HG03432 (cell line): ENCODE results near the gene C1RL.

Source experiments
- ATAC-seq: cut with Tn5 transposase; IDR thresholded peaks from one replicate; pipeline ENCODE4 v1.9.1; 2021; ENCODE audit warnings: mild to moderate bottlenecking, moderate library complexity; ENCODE audit not compliant: unreplicated experiment

C1RL gene

DNA sequence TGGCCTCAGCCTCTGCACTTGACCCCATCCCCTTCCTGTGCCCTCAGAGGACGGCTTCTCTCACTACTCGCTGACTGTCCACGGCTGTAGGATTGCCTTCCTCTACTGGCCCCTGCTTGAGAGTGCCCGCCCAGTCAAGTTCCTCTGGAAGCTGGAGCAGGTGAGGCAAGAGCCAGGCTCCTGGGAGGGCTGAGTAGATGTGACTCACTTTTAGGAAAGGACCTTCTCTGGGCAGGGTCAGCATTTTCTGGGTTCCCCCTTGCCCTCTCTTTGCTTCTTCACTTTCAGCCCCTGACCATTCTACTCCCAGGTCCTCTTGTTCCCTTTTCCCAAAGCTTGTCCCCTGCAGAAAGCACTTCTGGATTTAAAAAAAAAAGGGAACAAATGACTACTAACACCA, 28.9 kb upstream of the C1RL start:
- ATAC-seq = no peak

DNA sequence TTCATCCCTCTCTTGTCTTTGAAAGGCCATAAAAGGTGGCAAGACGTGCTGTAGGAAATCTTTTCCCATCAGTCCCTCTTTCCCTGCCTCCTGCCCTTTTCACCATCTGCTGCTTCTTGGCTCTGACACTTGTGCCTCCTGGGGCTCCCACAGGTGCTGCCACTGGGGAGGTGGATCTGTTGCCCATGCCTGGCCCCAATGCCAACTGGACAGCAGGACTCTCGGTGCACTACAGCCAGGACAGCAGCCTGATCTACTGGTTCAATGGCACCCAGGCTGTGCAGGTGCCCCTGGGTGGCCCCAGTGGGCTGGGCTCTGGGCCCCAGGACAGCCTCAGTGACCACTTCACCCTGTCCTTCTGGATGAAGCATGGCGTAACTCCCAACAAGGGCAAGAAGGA, 27.7 kb upstream of the C1RL start:
- no peak for ATAC-seq

DNA sequence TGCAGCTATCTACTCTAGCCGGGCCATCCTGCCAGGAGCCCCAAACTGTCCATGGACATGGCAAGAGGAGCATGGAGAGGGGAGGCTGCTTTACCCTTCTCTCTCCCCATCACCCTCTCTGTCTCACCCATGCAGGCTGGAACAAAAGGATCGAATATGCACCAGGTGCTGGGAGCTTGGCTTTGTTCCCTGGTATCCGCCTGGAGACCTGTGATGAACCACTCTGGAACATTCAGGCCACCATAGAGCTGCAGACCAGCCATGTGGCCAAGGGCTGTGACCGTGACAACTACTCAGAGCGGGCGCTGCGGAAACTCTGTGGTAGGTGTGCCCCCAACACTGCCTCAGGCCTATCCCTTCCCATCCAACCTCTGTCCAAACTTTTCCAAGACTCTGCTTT, 27.1 kb upstream of the C1RL start:
- ATAC-seq = no peak

DNA sequence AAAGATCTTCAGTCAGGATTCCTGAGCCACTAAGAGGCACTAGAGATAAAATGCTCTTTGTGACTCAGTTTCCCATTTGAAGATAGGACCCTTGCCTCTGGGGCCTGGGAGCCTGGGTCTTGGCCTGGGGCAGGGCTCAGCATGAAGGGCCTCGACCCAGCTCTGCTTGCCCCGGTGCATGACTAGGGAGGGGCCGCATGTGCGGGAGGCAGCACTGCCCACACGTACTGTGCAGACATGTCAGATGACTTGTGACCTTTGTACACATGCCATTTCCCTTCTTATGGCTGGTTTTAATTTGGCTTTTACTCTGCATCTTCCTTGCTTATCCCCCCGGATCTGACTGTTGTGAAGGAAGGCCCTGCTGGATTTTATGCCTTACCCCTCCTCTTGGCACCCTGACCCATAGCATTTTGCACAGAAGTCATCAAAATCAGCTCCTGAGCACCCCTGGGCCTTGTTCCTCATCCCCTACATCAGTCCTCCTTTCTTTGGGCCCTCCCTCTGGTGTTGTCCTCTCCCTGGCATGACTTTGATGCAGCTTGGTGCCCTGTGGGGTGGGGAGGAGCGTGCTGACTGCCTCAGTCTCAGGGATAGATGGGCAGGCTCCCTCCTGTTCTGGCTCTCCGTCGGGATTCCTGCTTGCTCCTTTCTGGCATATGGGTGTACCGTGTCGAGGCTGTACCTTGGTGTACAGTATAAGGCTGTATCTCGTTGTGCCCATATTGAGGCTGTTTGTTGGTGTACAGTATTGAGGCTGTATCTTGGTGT, 25.6 kb upstream of the C1RL start:
- ATAC-seq = no peak

DNA sequence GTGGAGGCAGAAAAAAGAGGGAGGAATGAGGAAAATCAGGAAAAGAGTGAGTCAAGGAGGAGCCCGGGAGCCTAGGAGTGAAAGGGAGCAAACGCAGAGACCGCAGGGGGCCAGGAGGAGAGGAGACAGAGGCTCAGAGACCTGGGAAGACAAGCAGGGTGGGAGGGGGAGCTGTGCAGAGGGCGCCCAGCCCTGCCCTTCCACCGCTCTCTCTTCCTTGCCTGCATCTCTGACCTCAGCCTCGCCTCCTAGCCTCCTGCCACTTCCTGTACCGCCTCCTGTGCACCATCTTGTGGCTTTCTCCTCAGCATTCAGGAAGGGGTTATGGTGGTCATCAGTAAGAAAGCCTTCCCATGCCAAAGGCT, 22.5 kb upstream of the C1RL start:
- ATAC-seq = no peak

DNA sequence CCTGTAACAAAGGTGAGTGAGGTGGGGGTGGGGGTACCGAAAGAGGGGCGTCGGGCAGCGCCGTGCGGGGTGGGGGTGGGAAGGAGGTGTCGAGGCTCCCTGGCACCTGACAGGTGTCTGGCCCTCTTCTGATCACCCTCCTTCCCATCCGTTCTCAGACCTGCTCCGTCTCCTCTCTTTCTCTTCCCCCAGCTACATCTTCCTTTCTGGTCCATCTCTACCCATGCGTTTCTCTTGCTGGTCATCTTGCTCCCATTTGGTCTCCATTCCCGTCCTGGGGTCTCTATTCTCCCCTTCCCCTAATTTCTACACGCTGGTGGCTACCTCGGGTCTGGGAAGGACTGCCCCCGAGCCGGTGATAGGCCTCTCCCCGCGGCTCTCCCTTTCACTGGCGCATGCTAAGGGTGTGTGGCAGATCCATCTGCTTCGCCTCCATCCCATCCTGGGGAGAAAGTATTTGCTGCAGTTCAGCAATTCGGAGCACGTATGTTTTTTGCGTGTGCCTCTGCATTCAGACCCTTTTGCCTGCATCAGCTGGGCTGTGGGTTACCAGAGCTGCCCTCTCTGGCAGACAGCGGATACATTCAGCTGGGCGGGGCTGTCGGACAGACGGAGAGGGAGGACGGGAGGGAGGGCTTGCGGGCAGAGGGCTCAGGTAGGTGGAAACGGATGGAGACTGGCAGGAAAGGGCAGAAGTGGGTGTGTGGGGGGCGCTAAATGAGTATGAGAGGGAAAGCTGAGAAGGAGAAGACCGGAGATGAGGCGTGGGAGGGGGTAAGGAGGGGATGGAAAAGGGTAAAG, 21.9 kb upstream of the C1RL start:
- ATAC-seq = peak; percentile 43

DNA sequence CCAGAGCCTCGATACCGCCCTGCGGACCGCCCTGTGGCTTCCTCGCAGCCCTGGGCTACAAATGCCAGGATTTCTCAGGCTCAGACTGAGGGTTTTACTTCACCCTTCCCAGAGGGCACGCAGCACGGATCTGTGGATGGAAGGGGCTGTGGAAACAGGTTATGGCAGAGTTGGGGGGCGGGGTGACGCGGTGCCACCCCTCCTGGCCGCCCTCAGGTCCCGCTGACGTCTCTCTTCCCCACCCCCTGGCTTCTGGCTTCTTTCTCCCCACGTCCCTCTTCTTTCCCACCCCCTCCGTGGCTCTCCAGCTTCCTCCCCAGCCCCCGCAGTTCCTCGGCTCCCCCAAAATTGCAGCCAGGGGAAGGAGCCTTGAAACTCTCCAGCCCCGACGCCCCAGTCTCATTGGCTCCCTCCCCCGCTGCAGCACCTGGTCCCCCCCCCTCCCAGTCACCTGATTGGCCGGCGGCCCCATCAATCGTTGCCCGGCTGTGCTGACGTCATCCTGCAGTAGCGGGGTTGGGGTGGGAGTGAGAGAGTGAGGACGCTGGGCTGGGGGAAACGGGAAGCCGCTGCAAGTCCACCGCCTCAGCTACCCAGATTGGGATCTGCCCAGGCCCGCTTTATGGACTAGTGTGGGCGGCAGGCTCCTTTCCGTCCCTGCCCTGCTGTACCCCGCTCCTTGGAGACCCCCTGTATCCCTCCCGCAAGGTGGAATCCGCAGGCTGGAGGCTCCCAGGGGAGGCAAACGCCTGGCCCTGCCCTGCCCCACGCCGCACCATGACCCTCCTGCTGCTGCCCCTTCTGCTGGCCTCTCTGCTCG, 21.1 kb upstream of the C1RL start, which contains the start of gene CLSTN3:
Gene CLSTN3, plus strand, starts transcription at position 500 of the 820 bp plus-strand sequence. Its CDS starts 278 bp downstream, at position 778.
- ATAC-seq = peak; percentile 72

DNA sequence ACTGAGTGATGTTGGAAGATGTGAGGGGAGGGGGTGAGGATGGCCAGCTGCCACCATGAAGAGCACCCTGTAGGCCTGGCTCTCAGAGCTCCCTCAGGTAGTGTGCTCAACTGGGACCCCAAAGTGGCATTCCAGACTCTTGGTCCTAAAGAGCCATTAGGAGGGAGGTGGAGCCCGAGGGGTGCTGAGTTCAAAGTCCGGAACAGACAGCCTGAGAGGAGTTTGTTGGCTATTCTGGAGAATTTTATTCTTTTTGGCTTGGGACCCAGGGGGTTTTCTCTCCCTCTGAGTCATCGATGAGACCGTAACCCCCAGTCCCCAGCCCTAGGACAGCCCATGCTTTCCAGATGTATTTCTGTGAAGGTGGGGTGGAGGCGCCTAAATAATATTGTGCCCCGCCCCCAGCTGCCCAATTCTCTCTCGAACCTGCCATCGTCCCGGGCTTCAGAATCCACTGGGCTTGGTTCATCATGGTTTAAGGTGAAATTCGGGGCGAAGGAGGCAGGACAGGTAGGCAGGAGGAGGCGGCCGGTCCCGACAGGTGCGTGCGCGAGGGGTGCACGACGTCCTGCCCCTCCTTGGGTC, 20.4 kb upstream of the C1RL start:
- peak; percentile 27 for ATAC-seq

DNA sequence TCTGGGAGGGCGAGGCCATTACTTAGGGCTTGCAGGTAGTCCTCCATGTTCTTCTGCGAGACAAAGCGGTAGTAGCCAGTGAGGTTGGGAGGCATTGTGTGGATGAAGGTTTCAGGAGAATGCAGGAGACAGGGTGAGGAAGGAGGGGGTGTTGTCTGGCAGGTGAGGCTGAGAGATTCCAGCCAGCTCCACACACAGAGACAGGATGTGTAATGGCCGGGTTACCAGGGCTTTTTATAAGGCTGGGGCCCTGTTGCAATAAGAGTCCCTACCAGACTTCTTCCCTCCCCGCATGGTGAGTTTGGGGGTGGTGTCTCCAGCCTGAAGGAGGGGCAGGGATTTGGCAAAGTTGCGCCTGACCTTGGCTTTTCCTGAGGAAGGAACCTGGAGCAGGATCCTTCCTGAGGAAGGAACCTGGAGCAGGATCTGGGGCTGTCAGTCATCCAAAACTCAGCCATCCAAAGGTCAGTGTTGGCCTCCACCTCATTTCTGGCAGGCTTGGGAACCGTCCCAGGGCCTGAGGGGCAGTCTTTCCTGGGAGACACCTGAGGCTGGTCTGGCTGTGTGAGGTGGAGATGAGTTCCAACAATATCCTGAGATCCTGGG, 19.8 kb upstream of the C1RL start, which contains the start of gene RBP5:
Gene RBP5, minus strand, starts transcription at position 209 of the 606 bp plus-strand sequence. Its CDS starts 114 bp downstream, at position 95.
- no peak for ATAC-seq

DNA sequence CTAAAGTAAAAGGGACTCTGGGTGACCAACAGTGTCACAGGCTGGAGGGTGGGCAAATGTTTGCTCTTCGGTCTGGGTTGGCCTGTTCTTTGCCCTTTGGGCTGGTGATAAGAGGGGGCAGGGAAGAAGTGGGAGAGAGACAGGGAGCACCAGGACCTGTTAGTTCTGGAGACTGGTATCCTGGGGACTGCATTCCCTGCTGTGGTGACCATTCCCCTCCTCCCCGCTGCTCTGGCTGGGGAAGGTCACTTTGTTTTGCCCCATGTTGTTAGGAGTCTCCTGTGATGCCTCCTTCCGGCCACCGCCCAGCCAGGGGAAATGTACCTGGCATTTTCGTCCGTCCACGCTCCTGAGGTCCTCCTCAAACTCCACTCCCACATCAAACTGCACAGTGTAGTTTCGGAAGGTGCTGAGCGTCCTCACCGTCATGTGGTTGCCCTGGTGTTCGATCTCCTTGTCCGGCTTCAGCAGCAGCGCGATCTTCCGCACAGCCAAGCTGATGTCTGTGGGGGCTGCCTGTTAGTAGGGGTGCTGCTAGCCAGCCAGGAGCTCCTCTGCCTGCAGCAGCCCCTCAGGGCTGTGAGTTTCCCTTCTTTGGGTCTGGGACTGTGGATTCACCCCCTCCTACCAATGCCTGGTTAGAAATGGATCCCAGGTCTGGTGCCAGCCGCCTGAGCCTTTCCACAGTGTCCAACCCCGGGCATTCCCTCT, 19.1 kb upstream of the C1RL start:
- no peak for ATAC-seq

DNA sequence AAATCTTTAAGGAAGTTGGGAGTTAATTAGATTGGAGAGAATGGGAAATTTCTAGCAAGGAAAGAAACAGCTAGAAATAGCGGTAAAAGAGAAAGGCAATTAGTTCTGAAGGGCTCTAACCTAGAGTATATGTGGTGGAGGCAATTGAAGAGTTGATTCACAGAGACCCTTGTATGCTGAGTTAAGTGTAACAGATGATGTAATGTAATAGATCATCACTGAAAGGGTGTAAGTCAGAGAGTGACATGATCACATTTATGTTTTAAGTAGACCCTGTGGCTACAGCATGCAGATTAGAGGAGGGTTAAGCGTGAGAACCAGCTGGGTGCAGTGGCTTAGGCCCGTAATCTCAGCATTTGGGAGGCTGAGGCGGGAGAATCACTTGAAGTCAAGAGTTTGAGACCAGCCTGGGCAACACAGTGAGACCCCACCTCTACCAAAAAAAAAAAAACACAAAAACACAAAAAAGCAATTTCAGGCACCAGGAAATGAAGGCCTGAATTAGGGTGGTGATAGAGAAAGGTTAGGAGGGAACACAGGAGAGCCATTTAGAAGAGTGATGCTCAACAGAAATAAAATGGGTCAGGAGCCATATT, 16.7 kb upstream of the C1RL start:
- no peak for ATAC-seq

DNA sequence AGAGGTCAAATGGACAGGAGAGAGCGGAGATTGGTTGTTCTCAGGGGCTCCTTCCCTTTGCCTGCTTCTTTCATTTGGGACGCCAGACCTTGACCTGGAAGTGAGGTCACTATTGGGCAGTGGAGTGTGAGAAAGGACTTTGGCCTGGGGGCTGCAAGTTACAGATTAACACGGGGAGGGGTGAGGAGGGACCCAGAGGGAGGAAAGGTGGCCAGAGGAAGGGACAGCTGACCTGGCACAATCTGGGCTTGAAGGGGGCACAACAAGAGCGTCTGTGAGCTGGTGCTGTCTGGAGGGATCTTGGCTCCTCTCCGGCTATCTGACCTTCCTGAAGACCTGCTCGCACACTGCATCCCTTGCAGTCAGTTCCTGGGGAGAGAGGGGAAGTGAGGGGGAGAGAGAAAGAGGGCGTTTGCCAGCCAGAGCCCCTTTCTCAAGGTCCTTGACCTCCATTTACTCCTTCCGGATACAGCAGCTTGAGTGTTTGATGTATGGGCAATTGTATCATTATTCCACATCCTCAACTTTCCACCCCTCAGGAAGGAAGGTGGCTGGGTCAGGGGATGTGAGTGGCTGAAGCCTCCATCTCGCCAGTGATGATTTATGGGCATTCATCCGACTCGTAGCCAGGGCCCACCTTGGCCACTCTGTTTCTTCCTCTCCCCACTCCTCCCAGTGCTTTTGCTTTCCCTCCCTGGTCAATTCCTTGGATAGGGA, 14.9 kb upstream of the C1RL start:
- ATAC-seq = no peak

DNA sequence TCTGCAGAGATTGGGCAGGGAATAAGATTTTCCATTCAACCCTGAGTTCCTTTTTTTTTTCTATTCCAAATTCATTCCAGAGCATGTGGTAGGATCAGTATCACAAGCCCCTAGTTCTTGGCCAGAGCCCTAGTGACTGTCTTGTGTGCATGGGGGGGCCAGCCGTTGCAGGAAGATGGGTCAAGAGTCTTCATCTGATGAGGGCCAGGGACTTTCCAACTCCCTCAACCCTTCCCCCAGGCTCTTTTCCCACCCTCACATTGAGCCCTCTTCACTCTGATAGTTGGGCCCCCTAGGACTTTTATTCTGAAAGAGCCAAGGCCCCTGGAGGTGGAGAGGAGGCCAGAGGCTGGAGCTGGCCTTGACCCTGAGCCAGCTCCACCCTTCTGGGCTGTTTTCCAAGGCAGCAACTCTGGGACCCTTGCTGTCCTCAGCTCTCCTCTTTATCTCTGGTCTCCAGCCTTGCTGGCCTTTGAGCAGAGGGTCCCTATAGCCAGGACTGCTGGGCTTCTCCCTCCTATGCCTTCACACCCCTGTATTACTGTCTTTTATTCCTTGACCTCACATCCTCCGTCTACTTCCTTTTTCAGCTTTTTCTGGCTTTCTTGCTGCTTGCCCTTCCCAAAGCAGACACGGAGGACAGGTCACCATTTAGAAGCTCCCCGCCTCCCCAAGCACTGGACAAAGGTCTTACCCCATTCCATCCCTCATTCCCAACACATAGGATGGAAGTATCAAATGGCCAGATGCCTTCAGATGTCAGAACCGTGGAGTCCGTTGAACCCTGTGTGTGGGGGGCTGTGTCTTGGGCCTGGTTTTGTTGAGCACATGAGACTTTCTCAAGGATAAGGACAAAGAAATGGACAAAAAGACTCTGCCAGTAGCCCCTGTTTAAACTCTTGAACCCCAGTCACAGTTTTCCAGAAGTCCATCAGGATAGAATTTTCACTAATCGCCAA, 14.1 kb upstream of the C1RL start:
- no peak for ATAC-seq

DNA sequence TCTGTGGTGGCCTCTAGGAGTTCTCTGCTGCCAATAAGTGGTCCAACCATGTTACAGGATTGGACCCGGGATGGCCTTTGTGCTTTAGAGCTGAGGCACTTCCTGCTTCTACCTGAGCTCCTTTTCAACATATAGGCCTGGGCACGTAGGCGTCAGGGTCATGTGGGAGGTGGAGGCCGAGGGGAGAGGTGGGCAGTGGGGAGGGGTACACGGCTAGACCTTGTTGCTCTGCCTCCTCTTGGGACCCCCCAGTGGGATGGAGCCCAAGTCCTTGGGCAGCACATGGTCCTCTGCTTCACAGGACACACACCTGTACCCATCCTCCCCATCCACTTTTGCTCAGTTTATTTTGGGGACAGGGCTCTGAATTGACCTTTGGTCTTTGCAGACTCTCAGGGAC, 12.3 kb upstream of the C1RL start:
- ATAC-seq = no peak

DNA sequence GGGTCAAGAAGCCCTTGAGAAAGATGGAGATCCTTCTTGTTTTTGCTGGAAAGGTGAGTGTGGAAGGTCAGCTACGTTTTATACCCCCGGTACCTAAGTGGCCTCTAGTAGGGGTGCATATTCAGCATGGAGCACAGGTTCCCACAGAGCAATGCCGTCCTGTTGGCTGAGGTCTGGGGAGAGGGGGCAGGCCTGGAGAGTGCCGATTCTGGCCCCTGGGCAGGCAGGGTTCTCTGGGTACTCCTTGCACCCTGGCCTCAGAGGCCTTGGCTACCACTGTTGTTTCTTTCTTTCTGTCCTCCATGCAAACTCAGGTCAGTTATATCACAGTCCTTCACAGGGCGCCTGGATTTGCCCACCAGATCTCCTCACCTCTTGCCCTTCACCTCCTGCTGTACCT, 11.2 kb upstream of the C1RL start:
- ATAC-seq = no peak

DNA sequence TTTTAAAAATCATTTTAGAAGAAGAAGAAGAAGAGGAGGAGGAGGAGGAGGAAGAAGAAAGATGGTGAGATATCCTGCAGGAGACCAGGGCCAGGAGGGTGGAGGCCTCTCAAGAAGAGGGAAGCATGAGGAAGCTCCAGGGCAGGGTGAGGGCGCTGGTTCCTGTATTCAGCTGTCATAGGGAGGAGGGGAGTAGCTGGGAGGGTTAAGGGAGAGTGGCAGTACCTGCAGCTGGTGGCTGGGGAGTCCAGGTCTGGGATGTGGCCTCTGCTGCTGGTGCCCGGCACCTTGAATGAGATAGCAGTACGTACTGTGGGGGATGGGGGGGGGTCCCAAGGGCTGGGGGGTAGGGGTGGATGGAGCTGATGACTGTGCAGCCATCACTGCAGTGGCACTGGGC, 9.9 kb upstream of the C1RL start:
- no peak for ATAC-seq

DNA sequence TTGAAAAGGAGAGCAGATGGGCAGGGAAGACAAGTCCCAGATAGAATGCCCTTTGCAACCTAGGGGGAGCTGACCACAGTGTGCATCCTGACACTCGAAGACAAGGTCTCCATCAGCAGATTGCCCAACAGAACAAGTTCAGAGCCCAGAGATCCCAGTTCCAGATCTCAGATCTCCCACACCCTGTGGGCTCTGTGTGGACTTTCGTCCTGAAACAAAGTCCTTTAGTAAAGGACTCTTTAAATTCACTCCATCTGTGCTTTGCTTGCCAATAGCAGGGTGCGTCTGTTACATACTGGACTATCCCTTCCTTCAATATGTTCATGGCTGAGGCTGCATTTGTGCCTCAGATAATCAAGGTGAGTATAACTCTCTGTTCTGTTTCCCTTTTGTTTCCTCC, 8.7 kb upstream of the C1RL start:
- no peak for ATAC-seq

DNA sequence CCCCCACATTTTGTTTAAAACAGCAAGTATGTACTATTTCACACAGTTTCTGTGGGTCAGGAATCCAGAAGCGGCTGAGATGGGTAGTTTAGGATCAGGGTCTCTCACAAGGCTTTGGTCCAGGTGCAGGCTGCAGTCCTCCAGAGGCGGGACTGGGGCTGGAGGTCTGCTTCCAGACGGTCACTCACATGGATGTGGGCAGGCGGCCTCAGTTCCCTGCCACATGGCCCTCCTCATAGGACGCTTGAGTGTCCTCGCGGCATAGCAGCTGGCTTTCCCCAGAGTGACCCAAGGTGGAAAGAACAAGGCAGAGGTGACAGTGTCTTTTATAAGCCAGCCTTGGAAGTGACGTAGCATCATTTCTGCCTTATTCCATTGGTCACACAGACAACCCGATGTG, 7.9 kb upstream of the C1RL start:
- ATAC-seq = no peak
